Measurements from ENCODE around the gene CBARP. TPM values are rescaled to one million over a fixed set of nuclear protein-coding genes. Genes with fewer than 3 reads are reported as not detected.

The CBARP gene
- total and polyA plus RNA-seq, 9 of the 15 experiments (the other 6 are each of a cell fraction or from before 2014, with no cell fraction given): 0.03 to 8.9 (median 1.2) TPM; not detected in 1

GRCh38 chr19:1264801-1265614, 27.2 kb upstream of the CBARP start (continued):
- TF ChIP-seq SMARCE1 (IDR thresholded peaks at IDR 0.05) (peak; percentile 88), ZNF444 (CRISPR knock-in tag; IDR thresholded peaks at IDR 0.05) (no peak), ZNF398 (CRISPR knock-in tag; IDR thresholded peaks at IDR 0.05) (no peak), HES1 (IDR thresholded peaks at IDR 0.05; ENCODE audit: low read depth) (no peak), ASH1L (IDR thresholded peaks at IDR 0.05; ENCODE audit: borderline replicate concordance, low read depth, partially characterized antibody) (no peak), PCBP2 (IDR thresholded peaks at IDR 0.05; ENCODE audit: low read depth, low read length, poor library complexity, severe bottlenecking) (no peak), RCOR1 (IDR thresholded peaks at IDR 0.05; ENCODE audit: borderline replicate concordance in 1 of 2, low read depth in 2 of 2, low read length in 2 of 2) (0 out of 4 replicates have a peak, but pooled peaks of 1 of the 2 experiments have one; percentile 71), GATAD2A (IDR thresholded peaks at IDR 0.05) (no peak; the same call in 1 of the 2 replicates), NFE2L1 (tag; IDR thresholded peaks at IDR 0.05; ENCODE audit: borderline replicate concordance, low read depth) (no peak), ZNF696 (CRISPR knock-in tag; conservative IDR thresholded peaks at IDR 0.05) (no peak), ZFP30 (CRISPR knock-in tag; IDR thresholded peaks at IDR 0.05; ENCODE audit: borderline replicate concordance) (no peak), BCLAF1 (IDR thresholded peaks at IDR 0.05; ENCODE audit: borderline replicate concordance in 1 of 2, control insufficient read depth in 1 of 2, low read depth in 2 of 2, low read length in 1 of 2) (no peak), ARNT (IDR thresholded peaks at IDR 0.05) (no peak), TEAD4 (IDR thresholded peaks at IDR 0.05; ENCODE audit: low read length) (peak; percentile 93), TEAD4 (CRISPR knock-in tag; IDR thresholded peaks at IDR 0.05; ENCODE audit: borderline replicate concordance) (peak; percentile 97), ZNF551 (CRISPR knock-in tag; IDR thresholded peaks at IDR 0.05) (no peak), ELF1 (tag; IDR thresholded peaks at IDR 0.05) (no peak), SMAD2 (IDR thresholded peaks at IDR 0.05; ENCODE audit: low read depth, low read length) (no peak), HDAC1 (IDR thresholded peaks at IDR 0.05) (peak; percentile 25 to 64; a peak in 2 of 4 replicates), FOXA3 (CRISPR knock-in tag; conservative IDR thresholded peaks at IDR 0.05 in 1 of 2, IDR thresholded peaks at IDR 0.05 in 1 of 2) (peak in 1 of 2 experiments; percentile 36; a peak in 1 of 4 replicates), ILF3 (IDR thresholded peaks at IDR 0.05; ENCODE audit: borderline replicate concordance) (no peak), MAFF (IDR thresholded peaks at IDR 0.05; ENCODE audit: low read length) (no peak), MXI1 (IDR thresholded peaks at IDR 0.05; ENCODE audit: low read depth, low read length) (no peak)

All from K562 (cell line).